Adrenal gland (tissue), 12 donors: ENCODE results near the gene KAT7. TPM values are rescaled to one million over a fixed set of nuclear protein-coding genes. Genes with fewer than 3 reads are reported as not detected.

Experiments
- DNase-seq, 7 donors: peaks; one replicate each; pipeline ENCODE4 v3.0.0-alpha.2; 2019 to 2020
- H3K27ac ChIP-seq, 5 donors: fragments of 200-600 bp; sonication (generic) in 4 of 5; 1 replicate in 3 of 5; 2 replicates in 2 of 5; pipeline versions ENCODE4 v1.5.1 to v1.8.0; 2016 to 2020; ENCODE audit warnings: mild to moderate bottlenecking in 1 of 5
- H3K27me3 ChIP-seq: fragments of 200-600 bp; 2 replicates; pipeline ENCODE4 v1.8.0; 2021
- H3K36me3 ChIP-seq, 2 donors: fragments of 200-600 bp; replicated peaks in 1 of 2; 1 replicate in 1 of 2; 2 replicates in 1 of 2; pipeline versions ENCODE4 v1.5.1 to v1.8.0; 2018 to 2022
- H3K4me1 ChIP-seq, 2 donors: fragments of 200-600 bp; replicated peaks in 1 of 2; 1 replicate in 1 of 2; 2 replicates in 1 of 2; pipeline versions ENCODE4 v1.5.1 to v1.8.0; 2018 to 2021
- H3K4me3 ChIP-seq, 4 donors: fragments of 200-600 bp; sonication (generic) in 3 of 4; one replicate each; pipeline ENCODE4 v1.5.1; 2016 to 2018
- H3K9me3 ChIP-seq, 3 donors: fragments of 200-600 bp; sonication (generic) in 1 of 3; replicated peaks in 1 of 3; 1 replicate in 2 of 3; 2 replicates in 1 of 3; pipeline versions ENCODE4 v1.5.1 to v1.8.0; 2016 to 2021
- CTCF ChIP-seq, 6 experiments: fragments of 450-650 bp in 4 of 6; fragments of 200-600 bp in 2 of 6; sonication (generic) in 1 of 6; IDR thresholded peaks; 1 replicate in 5 of 6; 2 replicates in 1 of 6; pipeline versions ENCODE4 v1.5.1 to v1.8.0; 2016 to 2021; ENCODE audit warnings: antibody characterized with exemption in 6 of 6, mild to moderate bottlenecking in 2 of 6, moderate library complexity in 1 of 6
- POLR2A ChIP-seq, 2 donors: fragments of 450-650 bp; IDR thresholded peaks; one replicate each; pipeline ENCODE4 v1.6.1; 2017; ENCODE audit warnings: antibody characterized with exemption in 2 of 2, mild to moderate bottlenecking in 2 of 2, moderate library complexity in 1 of 2
- WGBS, 4 donors: extraction: QIAGEN DNeasy Blood & Tissue Kit in 2 of 4; methylation state at CpG; one replicate each; pipeline versions ENCODE4 v1.1.5 to v1.1.7; 2013 to 2017; 5-methylcytosine and 5-hydroxymethylcytosine counted together
- intact Hi-C, 2 donors: fragments of 100-400 bp; cut with DNase I; formaldehyde crosslinking; loops; one replicate each; pipeline versions ENCODE4 v1.14.1 to v1.15.0; 2022 to 2023
- polyA plus RNA-seq, 3 donors: library from polyadenylated mRNA; stranded (reverse); fragments of 200-250 nt in 2 of 3; fragments of 350-450 nt in 1 of 3; fragmentation: Illumina TruSeq in 1 of 3; extraction: RNeasy Lipid Tissue Mini Kit (QIAGEN cat#74804) in 1 of 3; gene quantifications; one replicate each; pipeline ENCODE4 v1.2.3, GENCODE V29; 2013 to 2014
- total RNA-seq, 9 donors: library from RNA; depleted of rRNA in 4 of 9; stranded (reverse); fragments of >200 nt in 4 of 9; fragments of 120-200 nt in 1 of 9; fragmentation: NEBNext Ultra II Directional in 1 of 9; extraction: Animal tissue kit (Norgen Biotek cat#: 25700) in 1 of 9; gene quantifications; one replicate each; pipeline versions ENCODE4 v1.1.0 to v1.2.4, GENCODE V29; 2013 to 2023
- donor health status: healthy with polysubstance abuse.
- donor health status: Bipolar disorder and iron deficiency.
- donor health status: DM: yes; HTN: yes; CAD: no.
- donor health status: DM: no; HTN: no; CAD: no.
- donor health status: DM: no; HTN: no; CAD: no.
- donor health status: DM: yes; HTN: yes; CAD: no.

The KAT7 gene
- total and polyA plus RNA-seq, 12 donors: 5.2 to 54.7 (median 39.8) TPM

- Histone ChIP-seq H3K4me3 (no peak overlapping the region), H3K36me3 (no peaks in the 10 kb centered on the region), H3K27ac (peak overlapping the region in 1 of 5 donors; percentile 29), H3K27me3 (no peaks in the 10 kb centered on the region), H3K9me3 (no peaks in the 10 kb centered on the region), H3K4me1 (peaks cover 0 to 12% of the 10 kb centered on the region in 2 donors)
- TF ChIP-seq CTCF (IDR thresholded peaks at IDR 0.05) (no peak), POLR2A (IDR thresholded peaks at IDR 0.05) (no peak)
- intact Hi-C loops: no loop called here
- no peak for DNase-seq
- WGBS, 4 donors: 67 to 87% (median 81%) methylated on average over 1 of the region's 1 CpG
Measured at GRCh38 chr17:49747632-49748031, 40.8 kb upstream of the KAT7 start.

GRCh38 chr17:49748223-49748622, 40.3 kb upstream of the KAT7 start:
- Histone ChIP-seq H3K27ac (no peak overlapping the region), H3K36me3 (no peaks in the 10 kb centered on the region), H3K4me3 (no peak overlapping the region), H3K27me3 (no peaks in the 10 kb centered on the region), H3K4me1 (peaks cover 0 to 7% of the 10 kb centered on the region in 2 donors), H3K9me3 (no peaks in the 10 kb centered on the region)
- DNase-seq: no peak
- WGBS, 4 donors: 81 to 92% (median 87%) methylated on average over 3 of the region's 3 CpGs
- intact Hi-C loops: no loop called here
- no peak for TF ChIP-seq POLR2A (IDR thresholded peaks at IDR 0.05)
- no peak for TF ChIP-seq CTCF (IDR thresholded peaks at IDR 0.05)

GRCh38 chr17:49748791-49749190, 39.7 kb upstream of the KAT7 start:
- WGBS, 4 donors: 85 to 96% (median 93%) methylated on average over 7 of the region's 7 CpGs
- H3K27me3 ChIP-seq: no peaks in the 10 kb centered on the region
- no peaks in the 10 kb centered on the region for H3K9me3 ChIP-seq
- peaks cover 0 to 3% of the 10 kb centered on the region in 2 donors for H3K4me1 ChIP-seq
- H3K36me3 ChIP-seq: no peaks in the 10 kb centered on the region
- intact Hi-C loops: no loop called here
- TF ChIP-seq CTCF (IDR thresholded peaks at IDR 0.05) (no peak), POLR2A (IDR thresholded peaks at IDR 0.05) (no peak)
- no peak for DNase-seq
- H3K4me3 ChIP-seq: no peak overlapping the region
- no peak overlapping the region for H3K27ac ChIP-seq

- Histone ChIP-seq H3K27ac (no peak overlapping the region), H3K9me3 (no peaks in the 10 kb centered on the region), H3K27me3 (no peaks in the 10 kb centered on the region), H3K4me1 (no peaks in the 10 kb centered on the region), H3K4me3 (no peak overlapping the region), H3K36me3 (no peaks in the 10 kb centered on the region)
- no peak for DNase-seq
- intact Hi-C loops: no loop called here
- WGBS, 4 donors: 92 to 95% (median 93%) methylated on average over 3 of the region's 3 CpGs
- no peak for TF ChIP-seq POLR2A (IDR thresholded peaks at IDR 0.05)
- no peak for TF ChIP-seq CTCF (IDR thresholded peaks at IDR 0.05)
Measured at GRCh38 chr17:49749730-49750129, 38.8 kb upstream of the KAT7 start.
